GM19193 (cell line): ENCODE measurements around the gene NCKIPSD.

ENCODE experiments used
- POLR2A ChIP-seq: IDR thresholded peaks from 4 replicates; pipeline ENCODE4 v1.6.1; 2011; ENCODE audit not compliant: insufficient read depth, insufficient read length; ENCODE audit errors: extremely low read depth

Gene NCKIPSD

GRCh38 chr3:48639944-48640606 is 45.6 kb downstream of the NCKIPSD start:
- no peak for TF ChIP-seq POLR2A

- TF ChIP-seq POLR2A: no peak
These were observed 48.4 kb downstream of the NCKIPSD start for GRCh38 chr3:48637305-48637704.

GRCh38 chr3:48636149-48636655 is 49.5 kb downstream of the NCKIPSD start:
- TF ChIP-seq POLR2A: no peak

GRCh38 chr3:48635222-48636021 is 50.3 kb downstream of the NCKIPSD start, which contains the start of gene SLC26A6:
Gene SLC26A6 (minus strand): TSS chr3:48635461. CDS start chr3:48635393, 68 bp downstream.
- TF ChIP-seq POLR2A: peak; percentile 63

- TF ChIP-seq POLR2A: no peak
These were observed 51.0 kb downstream of the NCKIPSD start for GRCh38 chr3:48634661-48635221.

- no peak for TF ChIP-seq POLR2A
These were observed 52.0 kb downstream of the NCKIPSD start for GRCh38 chr3:48633743-48634142.

GRCh38 chr3:48633256-48633655 is 52.5 kb downstream of the NCKIPSD start:
- no peak for TF ChIP-seq POLR2A

- no peak for TF ChIP-seq POLR2A
These were observed 53.9 kb downstream of the NCKIPSD start for GRCh38 chr3:48631516-48632448.

GRCh38 chr3:48630833-48631232 is 54.9 kb downstream of the NCKIPSD start:
- TF ChIP-seq POLR2A: no peak

- TF ChIP-seq POLR2A: no peak
These were observed 55.3 kb downstream of the NCKIPSD start for GRCh38 chr3:48630407-48630806.

GRCh38 chr3:48629894-48630293 is 55.8 kb downstream of the NCKIPSD start:
- no peak for TF ChIP-seq POLR2A

GRCh38 chr3:48628277-48629017 is 57.3 kb downstream of the NCKIPSD start:
- TF ChIP-seq POLR2A: no peak

- no peak for TF ChIP-seq POLR2A
These were observed 60.1 kb downstream of the NCKIPSD start for GRCh38 chr3:48625600-48625999.

- TF ChIP-seq POLR2A: no peak
These were observed 60.9 kb downstream of the NCKIPSD start for GRCh38 chr3:48624767-48625166.
